ENCODE measurements around the gene EPS8. TPM values are rescaled to one million over a fixed set of nuclear protein-coding genes. Genes with fewer than 3 reads are reported as not detected.
A peak's percentile ranks its signal among the peaks of the same experiment; 100 is the strongest.

EPS8 gene
- polyA plus RNA-seq, 1 of the 3 experiments (the other 2 are of a cell fraction) = 19.8 TPM

GRCh38 chr12:15590180-15590826 is 198.9 kb downstream of the EPS8 start:
- Histone ChIP-seq H3K36me3 (replicated peaks in 1 of 2; ENCODE audit: control insufficient read depth in 1 of 2, insufficient read depth in 2 of 2, low read length in 1 of 2) (no peaks in the 10 kb centered on the region), H3K9me2 (no peaks in the 10 kb centered on the region), H3K79me2 (ENCODE audit: insufficient read depth) (no peaks in the 10 kb centered on the region), H4K20me1 (ENCODE audit: insufficient read depth) (no peaks in the 10 kb centered on the region), H3K4me2 (no peak overlapping the region), H3K27ac (ENCODE audit: low read depth in 2 of 2, low read length in 1 of 2) (peak overlapping the region in 1 of 2 experiments; percentile 12; a peak in 1 of 4 replicates), H3K4me1 (ENCODE audit: control insufficient read depth in 1 of 2, insufficient read depth in 2 of 2, low read depth in 1 of 2, low read length in 1 of 2) (no peaks in the 10 kb centered on the region; a peak in 2 of 4 replicates), H3K9me3 (no peaks in the 10 kb centered on the region), H2AFZ (ENCODE audit: low read depth) (peak overlapping the region; percentile 84), H3F3A (replicated peaks; ENCODE audit: insufficient read depth) (no peaks in the 10 kb centered on the region), H3K4me3 (ENCODE audit: low read depth in 2 of 2, low read length in 1 of 2) (peak overlapping the region in 1 of 2 experiments; percentile 25; a peak in 1 of 4 replicates), H3K27me3 (ENCODE audit: insufficient read depth) (no peaks in the 10 kb centered on the region), H3K9ac (no peak overlapping the region)
- ChIA-PET CTCF (interaction anchor here (0.6 to 8.3 kb wide), 43 partner anchors 9 to 1487 kb away, joined by 3 to 98 read pairs (median 4); no protein-coding TSS in a partner anchor), POLR2A (no interaction called here)
- DNase-seq = peak; percentile 67
- TF ChIP-seq TEAD4 (IDR thresholded peaks at IDR 0.05; ENCODE audit: borderline replicate concordance, insufficient read depth) (no peak), SIN3A (IDR thresholded peaks at IDR 0.05; ENCODE audit: borderline replicate concordance, low read depth, low read length) (no peak), GABPA (IDR thresholded peaks at IDR 0.05; ENCODE audit: low read depth) (no peak), EP300 (IDR thresholded peaks at IDR 0.05; ENCODE audit: borderline replicate concordance in 1 of 2, low read depth in 1 of 2, low read length in 1 of 2) (no peak), POLR2AphosphoS5 (IDR thresholded peaks at IDR 0.05; ENCODE audit: low read depth, low read length) (no peak), GATA2 (CRISPR knock-in tag; IDR thresholded peaks at IDR 0.05) (no peak), JUND (IDR thresholded peaks at IDR 0.05) (no peak), SMC3 (IDR thresholded peaks at IDR 0.05; ENCODE audit: low read depth, low read length) (peak; percentile 97), RAD21 (IDR thresholded peaks at IDR 0.05; ENCODE audit: low read length) (peak; percentile 91), ELF1 (IDR thresholded peaks at IDR 0.05) (no peak), FOXJ3 (CRISPR knock-in tag; IDR thresholded peaks at IDR 0.05) (no peak), YY1 (IDR thresholded peaks at IDR 0.05; ENCODE audit: low read depth) (peak; percentile 91), TCF12 (IDR thresholded peaks at IDR 0.05) (no peak), NFIC (IDR thresholded peaks at IDR 0.05; ENCODE audit: borderline replicate concordance) (no peak), RCOR1 (IDR thresholded peaks at IDR 0.05; ENCODE audit: low read length) (no peak), NRF1 (IDR thresholded peaks at IDR 0.05; ENCODE audit: low read depth, low read length) (no peak), CTCF (IDR thresholded peaks at IDR 0.05) (peak; percentile 92), USF2 (IDR thresholded peaks at IDR 0.05; ENCODE audit: borderline replicate concordance, low read depth, low read length) (no peak)
- WGBS (ENCODE audit: low lambda C conversion rate) = 17% methylated on average over 12 of the region's 16 CpGs

Data from SK-N-SH (cell line).